Loucy (cell line): ENCODE measurements around the gene AGTR1.

Experiments
- H2AFZ ChIP-seq: fragments of 200-600 bp; sonication (generic); 2 replicates; pipeline ENCODE4 v1.6.0; 2016; ENCODE audit warnings: antibody characterized with exemption, mild to moderate bottlenecking, low read length, moderate library complexity
- H3F3A ChIP-seq: fragments of 200-600 bp; 2 replicates; pipeline ENCODE4 v1.6.0; 2016; ENCODE audit warnings: antibody characterized with exemption, low read depth, mild to moderate bottlenecking
- H3K27me3 ChIP-seq: fragments of 200-600 bp; sonication (generic); 2 replicates; pipeline ENCODE4 v1.6.1; 2014; ENCODE audit warnings: low read length, mild to moderate bottlenecking; ENCODE audit not compliant: insufficient read depth, poor library complexity, severe bottlenecking
- H3K36me3 ChIP-seq: fragments of 200-600 bp; sonication (generic); 2 replicates; pipeline ENCODE4 v1.6.1; 2016; ENCODE audit warnings: low read length; ENCODE audit not compliant: insufficient read depth
- H3K4me1 ChIP-seq: fragments of 200-600 bp; sonication (generic); 2 replicates; pipeline ENCODE4 v1.5.1; 2014; ENCODE audit warnings: low read length, mild to moderate bottlenecking; ENCODE audit not compliant: insufficient read depth, poor library complexity, severe bottlenecking
- H3K4me2 ChIP-seq: fragments of 200-600 bp; sonication (generic); 2 replicates; pipeline ENCODE4 v1.6.0; 2014; ENCODE audit warnings: antibody characterized with exemption, low read length, low read depth, mild to moderate bottlenecking; ENCODE audit not compliant: poor library complexity, severe bottlenecking
- H3K4me3 ChIP-seq: fragments of 200-600 bp; sonication (generic); 2 replicates; pipeline ENCODE4 v1.5.1; 2014; ENCODE audit warnings: low read length, mild to moderate bottlenecking, mixed read lengths; ENCODE audit not compliant: poor library complexity, severe bottlenecking
- H3K79me2 ChIP-seq: fragments of 200-600 bp; sonication (generic); 2 replicates; pipeline ENCODE4 v1.6.1; 2014; ENCODE audit warnings: low read length; ENCODE audit not compliant: insufficient read depth
- H3K9ac ChIP-seq: fragments of 200-600 bp; sonication (generic); 2 replicates; pipeline ENCODE4 v1.6.0; 2014; ENCODE audit warnings: mild to moderate bottlenecking, low read depth, low read length, moderate library complexity; ENCODE audit not compliant: poor library complexity, severe bottlenecking
- H3K9me2 ChIP-seq: fragments of 200-600 bp; sonication (generic); replicated peaks from 2 replicates; pipeline ENCODE4 v1.6.1; 2016; ENCODE audit warnings: low read depth, low read length, mixed read lengths
- H3K9me3 ChIP-seq: fragments of 200-600 bp; sonication (generic); 2 replicates; pipeline ENCODE4 v1.6.1; 2014; ENCODE audit warnings: mild to moderate bottlenecking, antibody characterized with exemption, low read length, low read depth; ENCODE audit not compliant: insufficient read depth
- H4K20me1 ChIP-seq: fragments of 200-600 bp; sonication (generic); 2 replicates; pipeline ENCODE4 v1.6.0; 2014; ENCODE audit warnings: antibody characterized with exemption, low read length, mild to moderate bottlenecking; ENCODE audit not compliant: insufficient read depth, poor library complexity, severe bottlenecking
- CTCF ChIP-seq: fragments of 200-600 bp; sonication (generic); conservative IDR thresholded peaks from 2 replicates; pipeline ENCODE4 v1.5.1; 2014; ENCODE audit warnings: mild to moderate bottlenecking, antibody characterized with exemption, low read length
- EZH2phosphoT487 ChIP-seq: fragments of 200-600 bp; IDR thresholded peaks from 2 replicates; pipeline ENCODE4 v1.6.1; 2018; ENCODE audit warnings: antibody characterized with exemption, mild to moderate bottlenecking, moderate library complexity, borderline replicate concordance

AGTR1 gene

DNA sequence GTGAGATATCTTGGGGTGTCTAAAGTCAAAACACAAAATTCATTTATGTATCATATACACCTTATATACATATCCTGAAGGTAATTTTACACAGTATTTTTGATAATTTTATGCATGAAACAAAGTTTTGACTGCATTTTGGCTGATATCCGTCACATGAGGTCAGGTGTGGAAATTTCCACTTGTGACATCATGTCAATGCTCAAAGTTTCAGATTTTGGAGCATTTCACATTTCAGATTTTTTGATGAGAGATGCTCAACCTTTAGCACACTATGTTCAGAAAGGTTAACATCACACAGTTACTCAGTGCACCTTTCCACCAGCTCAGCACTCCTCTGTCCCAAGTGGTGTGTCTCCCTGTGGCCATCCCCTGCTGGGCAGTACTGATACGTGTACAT, 92.2 kb downstream of the AGTR1 start:
- no peak overlapping the region for H3K4me2 ChIP-seq
- no peaks in the 10 kb centered on the region for H3K4me1 ChIP-seq
- no peaks in the 10 kb centered on the region for H3F3A ChIP-seq
- H4K20me1 ChIP-seq, result no peaks in the 10 kb centered on the region
- H3K79me2 ChIP-seq, result no peaks in the 10 kb centered on the region
- TF ChIP-seq CTCF, result no peak
- no peak for TF ChIP-seq EZH2phosphoT487
- H3K9me3 ChIP-seq, result no peaks in the 10 kb centered on the region
- H3K9me2 ChIP-seq, result no peaks in the 10 kb centered on the region
- H2AFZ ChIP-seq, result no peak overlapping the region
- no peak overlapping the region for H3K4me3 ChIP-seq
- H3K9ac ChIP-seq, result no peak overlapping the region
- H3K36me3 ChIP-seq, result no peaks in the 10 kb centered on the region
- no peaks in the 10 kb centered on the region for H3K27me3 ChIP-seq

- H3K9ac ChIP-seq, result no peak overlapping the region
- no peak overlapping the region for H3K4me3 ChIP-seq
- no peak overlapping the region for H3K4me2 ChIP-seq
- H3K36me3 ChIP-seq, result no peaks in the 10 kb centered on the region
- H3K79me2 ChIP-seq, result no peaks in the 10 kb centered on the region
- no peaks in the 10 kb centered on the region for H4K20me1 ChIP-seq
- H3K4me1 ChIP-seq, result no peaks in the 10 kb centered on the region
- H3F3A ChIP-seq, result no peaks in the 10 kb centered on the region
- H3K27me3 ChIP-seq, result no peaks in the 10 kb centered on the region
- H2AFZ ChIP-seq, result 0 out of 2 replicates have a peak overlapping the region, but pooled peaks have one; percentile 23
- no peak for TF ChIP-seq CTCF
- no peak for TF ChIP-seq EZH2phosphoT487
- H3K9me3 ChIP-seq, result no peaks in the 10 kb centered on the region
- no peaks in the 10 kb centered on the region for H3K9me2 ChIP-seq
Measured at GRCh38 chr3:148790370-148790769, 92.7 kb downstream of the AGTR1 start.

DNA sequence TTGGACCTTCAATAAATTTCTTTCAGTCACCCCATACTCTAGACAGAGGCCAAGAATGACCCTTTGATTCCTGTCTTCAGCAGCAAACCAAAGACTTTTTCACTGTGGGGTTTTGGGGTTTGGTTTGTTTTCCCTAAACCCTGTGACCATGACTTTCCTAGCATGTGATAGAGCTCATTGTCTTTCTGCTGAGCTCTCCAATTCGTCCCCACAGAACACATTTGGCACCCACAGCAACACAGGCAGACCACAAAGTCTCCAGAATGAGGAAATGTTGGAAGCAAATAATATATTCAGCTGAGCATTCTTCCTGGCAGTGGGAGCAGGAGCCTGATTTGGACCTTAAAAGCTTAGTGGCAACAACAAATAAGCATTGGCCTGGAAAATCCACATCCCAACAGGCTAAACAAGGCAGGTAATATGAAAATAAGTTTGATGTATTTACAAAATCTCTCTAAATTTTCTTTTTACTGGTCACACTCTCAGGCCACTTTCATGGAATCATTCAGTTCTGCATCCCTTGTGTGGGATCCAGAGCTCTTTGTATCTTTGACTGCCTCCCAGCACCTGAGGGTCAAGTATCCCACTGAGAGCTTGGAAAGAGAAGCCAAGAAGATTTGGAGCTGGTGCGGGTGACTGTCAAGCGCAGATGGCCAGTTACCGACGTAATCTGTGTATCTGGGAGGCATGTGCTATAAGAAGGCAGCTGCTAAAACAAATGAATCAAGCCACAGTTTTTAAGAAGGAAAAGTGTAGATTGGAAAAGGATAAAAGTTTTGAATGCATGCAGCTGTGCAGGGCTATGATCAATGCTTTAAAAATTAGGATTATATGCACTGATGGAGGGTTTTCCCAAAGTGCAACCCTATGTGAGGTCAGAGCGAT, 93.4 kb downstream of the AGTR1 start:
- H3K9me3 ChIP-seq, result no peaks in the 10 kb centered on the region
- H3F3A ChIP-seq, result no peaks in the 10 kb centered on the region
- no peak overlapping the region for H3K9ac ChIP-seq
- no peaks in the 10 kb centered on the region for H3K27me3 ChIP-seq
- H3K4me3 ChIP-seq, result no peak overlapping the region
- no peaks in the 10 kb centered on the region for H4K20me1 ChIP-seq
- no peaks in the 10 kb centered on the region for H3K36me3 ChIP-seq
- no peaks in the 10 kb centered on the region for H3K4me1 ChIP-seq
- TF ChIP-seq CTCF (no peak), EZH2phosphoT487 (no peak)
- H3K9me2 ChIP-seq, result no peaks in the 10 kb centered on the region
- H3K79me2 ChIP-seq, result no peaks in the 10 kb centered on the region
- no peak overlapping the region for H3K4me2 ChIP-seq
- H2AFZ ChIP-seq, result 0 out of 2 replicates have a peak overlapping the region, but pooled peaks have one; percentile 23
